Astrocyte (in vitro differentiated cells and primary cell): ENCODE results near the gene TTC9C. TPM values are rescaled to one million over a fixed set of nuclear protein-coding genes. Genes with fewer than 3 reads are reported as not detected.
"Not testable (repeated sequence)": the region's sequence is repeated elsewhere in the genome, so short reads cannot be mapped to it uniquely, and the experiment has no call there.

Experiments used
- DNase-seq: peaks from one replicate; pipeline ENCODE4 v3.0.0-alpha.2; 2010; ENCODE audit warnings: low read depth
- FAIRE-seq: peaks from 2 replicates; lab custom pipeline; 2011; peaks lifted over from hg19 to GRCh38; lab: Jason Lieb, UNC
- H2AFZ ChIP-seq: 2 replicates; pipeline ENCODE4 v1.6.0; 2012; ENCODE audit warnings: low read depth, low read length, inconsistent platforms
- H3K27ac ChIP-seq: 2 replicates; pipeline ENCODE4 v1.5.1; 2011; ENCODE audit warnings: low read depth, low read length, inconsistent platforms
- H3K27me3 ChIP-seq: 2 replicates; pipeline ENCODE4 v1.6.0; 2011; ENCODE audit warnings: low read length, inconsistent platforms; ENCODE audit not compliant: insufficient read depth
- H3K36me3 ChIP-seq: 2 replicates; pipeline ENCODE4 v1.5.1; 2011; ENCODE audit warnings: low read length, inconsistent platforms; ENCODE audit not compliant: insufficient read depth
- H3K4me1 ChIP-seq: 2 replicates; pipeline ENCODE4 v1.5.1; 2011; ENCODE audit warnings: low read length, inconsistent platforms; ENCODE audit not compliant: insufficient read depth
- H3K4me2 ChIP-seq: 2 replicates; pipeline ENCODE4 v1.6.0; 2012; ENCODE audit warnings: low read length, inconsistent platforms
- H3K4me3 ChIP-seq: 2 replicates; pipeline ENCODE4 v1.5.1; 2011; ENCODE audit warnings: low read depth, mild to moderate bottlenecking, low read length, inconsistent platforms; ENCODE audit not compliant: insufficient read depth
- H3K79me2 ChIP-seq: 2 replicates; pipeline ENCODE4 v1.6.0; 2012; ENCODE audit warnings: mild to moderate bottlenecking, low read length, inconsistent platforms; ENCODE audit not compliant: insufficient read depth
- H3K9ac ChIP-seq: 2 replicates; pipeline ENCODE4 v1.6.0; 2012; ENCODE audit warnings: mild to moderate bottlenecking, low read length, inconsistent platforms
- H3K9me3 ChIP-seq: 2 replicates; pipeline ENCODE4 v1.5.1; 2012; ENCODE audit warnings: low read depth, mild to moderate bottlenecking, low read length, inconsistent platforms; ENCODE audit not compliant: insufficient read depth
- H4K20me1 ChIP-seq: 2 replicates; pipeline ENCODE4 v1.6.0; 2012; ENCODE audit warnings: low read length, inconsistent platforms; ENCODE audit not compliant: insufficient read depth
- H3K27ac Mint-ChIP-seq: one replicate; pipeline ENCODE4 v1.8.0; 2021; ENCODE audit warnings: mild to moderate bottlenecking, mixed read lengths; ENCODE audit not compliant: unreplicated experiment
- H3K27me3 Mint-ChIP-seq: one replicate; pipeline ENCODE4 v1.8.0; 2021; ENCODE audit warnings: low read depth, mixed read lengths; ENCODE audit not compliant: unreplicated experiment
- H3K36me3 Mint-ChIP-seq: one replicate; pipeline ENCODE4 v1.8.0; 2021; ENCODE audit warnings: low read depth, mixed read lengths; ENCODE audit not compliant: unreplicated experiment
- H3K4me1 Mint-ChIP-seq: one replicate; pipeline ENCODE4 v1.8.0; 2021; ENCODE audit warnings: low read depth, mixed read lengths; ENCODE audit not compliant: unreplicated experiment
- H3K4me3 Mint-ChIP-seq: one replicate; pipeline ENCODE4 v1.8.0; 2021; ENCODE audit warnings: mild to moderate bottlenecking, moderate library complexity, mixed read lengths; ENCODE audit not compliant: unreplicated experiment
- H3K9me3 Mint-ChIP-seq: one replicate; pipeline ENCODE4 v1.8.0; 2021; ENCODE audit warnings: mild to moderate bottlenecking, mixed read lengths; ENCODE audit not compliant: unreplicated experiment
- CTCF ChIP-seq: IDR thresholded peaks from 2 replicates; pipeline ENCODE4 v1.5.1; 2011; ENCODE audit warnings: low read depth, mild to moderate bottlenecking, inconsistent platforms, low read length, moderate library complexity; ENCODE audit not compliant: insufficient read depth
- EZH2 ChIP-seq: IDR thresholded peaks from 2 replicates; pipeline ENCODE4 v1.6.1; 2012; ENCODE audit warnings: mild to moderate bottlenecking, low read length, inconsistent platforms; ENCODE audit not compliant: insufficient read depth
- total RNA-seq: library from RNA; stranded (reverse); gene quantifications from 2 replicates; pipeline ENCODE4 v1.2.1, GENCODE V29; 2021

TTC9C gene
- total RNA-seq, 1 donor from 2014 or later, result 51.9 TPM

- Histone ChIP-seq H3K27ac (peak within 1 kb of the TSS; percentile 95), H3K4me3 (peak within 1 kb of the TSS; percentile 90), H3K36me3 (peaks cover 16% of the 10 kb centered on the region), H4K20me1 (peaks cover 52% of the 10 kb centered on the region), H3K9me3 (no peaks in the 10 kb centered on the region), H3K4me2 (peak within 1 kb of the TSS; percentile 98), H3K9ac (peak within 1 kb of the TSS; percentile 93), H3K27me3 (no peaks in the 10 kb centered on the region), H3K4me1 (peaks cover 11% of the 10 kb centered on the region), H2AFZ (peak within 1 kb of the TSS; percentile 90), H3K79me2 (peaks cover 83% of the 10 kb centered on the region)
- H3K9me3 Mint-ChIP-seq, result no peaks in the 10 kb centered on the region
- FAIRE-seq (no peak), DNase-seq (peak; percentile 97)
- peaks cover 11% of the 10 kb centered on the region for H3K36me3 Mint-ChIP-seq
- peak within 1 kb of the TSS; percentile 93 for H3K4me3 Mint-ChIP-seq
- H3K27me3 Mint-ChIP-seq, result no peaks in the 10 kb centered on the region
- TF ChIP-seq CTCF (no peak), EZH2 (no peak)
- peak within 1 kb of the TSS; percentile 98 for H3K27ac Mint-ChIP-seq
- H3K4me1 Mint-ChIP-seq, result peaks cover 19% of the 10 kb centered on the region
Observed at GRCh38 chr11:62727165-62727871, 968 bp upstream of the TTC9C start, which contains the start of gene HNRNPUL2. Gene HNRNPUL2 (minus strand): TSS chr11:62727457. CDS start chr11:62727156, 301 bp downstream.

GRCh38 chr11:62727872-62728170 is 465 bp upstream of the TTC9C start:
- H3K27me3 Mint-ChIP-seq, result no peaks in the 10 kb centered on the region
- H3K27me3 ChIP-seq, result no peaks in the 10 kb centered on the region
- FAIRE-seq (no peak), DNase-seq (peak; percentile 94)
- peak overlapping the region; percentile 90 for H3K4me3 ChIP-seq
- peaks cover 50% of the 10 kb centered on the region for H4K20me1 ChIP-seq
- H3K27ac Mint-ChIP-seq, result peak overlapping the region; percentile 98
- H3K27ac ChIP-seq, result peak overlapping the region; percentile 95
- peaks cover 11% of the 10 kb centered on the region for H3K4me1 ChIP-seq
- no peak for TF ChIP-seq CTCF
- TF ChIP-seq EZH2, result no peak
- peak overlapping the region; percentile 93 for H3K4me3 Mint-ChIP-seq
- peak overlapping the region; percentile 90 for H2AFZ ChIP-seq
- H3K36me3 ChIP-seq, result peaks cover 10% of the 10 kb centered on the region
- H3K9ac ChIP-seq, result peak overlapping the region; percentile 93
- peaks cover 19% of the 10 kb centered on the region for H3K4me1 Mint-ChIP-seq
- H3K79me2 ChIP-seq, result peaks cover 83% of the 10 kb centered on the region
- peaks cover 7% of the 10 kb centered on the region for H3K36me3 Mint-ChIP-seq
- no peaks in the 10 kb centered on the region for H3K9me3 ChIP-seq
- H3K9me3 Mint-ChIP-seq, result no peaks in the 10 kb centered on the region
- peak overlapping the region; percentile 98 for H3K4me2 ChIP-seq

DNA sequence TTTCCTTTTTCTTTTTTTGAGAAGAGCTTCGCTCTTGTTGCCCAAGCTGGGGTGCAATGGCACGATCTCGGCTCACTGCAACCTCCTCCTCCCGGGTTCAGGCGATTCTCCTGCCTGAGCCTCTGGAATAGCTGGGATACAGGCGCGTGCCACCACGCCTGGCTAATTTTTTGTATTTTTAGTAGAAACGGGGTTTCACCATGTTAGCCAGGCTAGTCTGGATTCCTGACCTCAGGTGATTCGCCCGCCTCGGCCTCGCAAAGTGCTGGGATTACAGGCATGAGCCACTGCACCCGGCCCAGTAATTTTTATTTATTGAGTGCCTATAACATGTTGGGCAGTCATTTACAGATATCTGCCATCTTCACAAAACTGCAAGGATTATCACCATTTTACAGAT is 1.8 kb downstream of the TTC9C start:
- Histone ChIP-seq H3K79me2 (peaks cover 75% of the 10 kb centered on the region), H4K20me1 (peaks cover 35% of the 10 kb centered on the region), H3K4me3 (peak overlapping the region; percentile 90), H3K4me2 (peak overlapping the region; percentile 98), H3K9ac (peak overlapping the region; percentile 93)
- not testable (repeated sequence) for H3K36me3 ChIP-seq, H3K27ac Mint-ChIP-seq, H3K9me3 ChIP-seq, DNase-seq, H3K4me1 Mint-ChIP-seq, H2AFZ ChIP-seq, H3K36me3 Mint-ChIP-seq, H3K27ac ChIP-seq, H3K27me3 Mint-ChIP-seq, FAIRE-seq, H3K4me1 ChIP-seq, H3K27me3 ChIP-seq, H3K9me3 Mint-ChIP-seq
- peak overlapping the region; percentile 93 for H3K4me3 Mint-ChIP-seq
